Measurements from ENCODE around the gene ABCB8.

The ABCB8 gene

GRCh38 chr7:151016942-151017341 is 11.3 kb upstream of the ABCB8 start:
- H3K27ac ChIP-seq = no peak overlapping the region
- no peak for TF ChIP-seq CTCF (conservative IDR thresholded peaks at IDR 0.05)

GRCh38 chr7:151017370-151017952 is 10.8 kb upstream of the ABCB8 start:
- TF ChIP-seq CTCF (conservative IDR thresholded peaks at IDR 0.05) = no peak
- H3K27ac ChIP-seq = peak overlapping the region; percentile 59; the same call in 1 of the 2 replicates

GRCh38 chr7:151017953-151018420 is 10.3 kb upstream of the ABCB8 start:
- peak; percentile 95 for TF ChIP-seq CTCF (conservative IDR thresholded peaks at IDR 0.05)
- peak overlapping the region; percentile 59; the same call in 1 of the 2 replicates for H3K27ac ChIP-seq

- TF ChIP-seq CTCF (conservative IDR thresholded peaks at IDR 0.05) = peak; percentile 60
- H3K27ac ChIP-seq = peak overlapping the region; percentile 59
Measured at GRCh38 chr7:151018421-151019129, 9.7 kb upstream of the ABCB8 start.

- H3K27ac ChIP-seq = peak overlapping the region; percentile 59
- no peak for TF ChIP-seq CTCF (conservative IDR thresholded peaks at IDR 0.05)
Measured at GRCh38 chr7:151019130-151019447, 9.2 kb upstream of the ABCB8 start.

GRCh38 chr7:151020231-151020630 is 8.0 kb upstream of the ABCB8 start:
- H3K27ac ChIP-seq = no peak overlapping the region
- TF ChIP-seq CTCF (conservative IDR thresholded peaks at IDR 0.05) = no peak

- no peak overlapping the region for H3K27ac ChIP-seq
- no peak for TF ChIP-seq CTCF (conservative IDR thresholded peaks at IDR 0.05)
Measured at GRCh38 chr7:151023232-151023631, 5.0 kb upstream of the ABCB8 start.

Measured in VCaP (cell line).